Bronchial epithelial cell (primary cell): ENCODE results near the gene RASSF5. TPM values are rescaled to one million over a fixed set of nuclear protein-coding genes. Genes with fewer than 3 reads are reported as not detected.

Source experiments
- DNase-seq: peaks from one replicate; pipeline ENCODE4 v3.0.0-alpha.2; 2010; ENCODE audit warnings: low read depth
- FAIRE-seq: peaks from 2 replicates; lab custom pipeline; 2011; peaks lifted over from hg19 to GRCh38; lab: Jason Lieb, UNC
- H3K27me3 ChIP-seq: 2 replicates; pipeline ENCODE4 v1.5.1; 2011; ENCODE audit warnings: low read length; ENCODE audit not compliant: control insufficient read depth, insufficient read depth
- H3K36me3 ChIP-seq: 2 replicates; pipeline ENCODE4 v1.5.1; 2011; ENCODE audit warnings: low read length; ENCODE audit not compliant: control insufficient read depth, insufficient read depth
- H3K4me3 ChIP-seq: 2 replicates; pipeline ENCODE4 v1.5.1; 2011; ENCODE audit warnings: mild to moderate bottlenecking, low read depth, low read length, control low read depth
- total RNA-seq: library from RNA; depleted of rRNA; stranded (reverse); fragments of >200 nt; gene quantifications from 2 replicates; pipeline ENCODE4 v1.2.1, GENCODE V29; 2014
- TF ChIP-seq, protein P1 (sequence below): IDR thresholded peaks from 2 replicates; pipeline ENCODE4 v1.5.1; 2011; ENCODE audit warnings: mild to moderate bottlenecking, moderate library complexity, low read length, control low read depth, inconsistent platforms; ENCODE audit not compliant: insufficient read depth, severe bottlenecking

Gene RASSF5
- total RNA-seq, 1 donor from 2014 or later: 3.4 TPM

DNA sequence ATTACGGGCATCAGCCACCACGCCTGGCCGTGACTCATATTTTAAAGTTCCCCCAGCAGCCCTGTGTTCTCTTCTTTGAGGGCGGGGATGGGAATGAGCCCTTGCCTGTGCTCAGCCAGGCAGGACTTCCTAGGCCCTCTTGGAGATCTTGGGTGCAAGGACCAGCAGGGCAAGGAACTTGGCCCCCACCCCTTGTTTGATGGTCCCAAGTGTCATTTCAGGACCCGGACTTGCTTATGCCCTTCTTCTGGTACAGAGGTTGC, 9.3 kb downstream of the RASSF5 start:
- no peak overlapping the region for H3K4me3 ChIP-seq
- no peaks in the 10 kb centered on the region for H3K27me3 ChIP-seq
- TF ChIP-seq, protein P1, sequence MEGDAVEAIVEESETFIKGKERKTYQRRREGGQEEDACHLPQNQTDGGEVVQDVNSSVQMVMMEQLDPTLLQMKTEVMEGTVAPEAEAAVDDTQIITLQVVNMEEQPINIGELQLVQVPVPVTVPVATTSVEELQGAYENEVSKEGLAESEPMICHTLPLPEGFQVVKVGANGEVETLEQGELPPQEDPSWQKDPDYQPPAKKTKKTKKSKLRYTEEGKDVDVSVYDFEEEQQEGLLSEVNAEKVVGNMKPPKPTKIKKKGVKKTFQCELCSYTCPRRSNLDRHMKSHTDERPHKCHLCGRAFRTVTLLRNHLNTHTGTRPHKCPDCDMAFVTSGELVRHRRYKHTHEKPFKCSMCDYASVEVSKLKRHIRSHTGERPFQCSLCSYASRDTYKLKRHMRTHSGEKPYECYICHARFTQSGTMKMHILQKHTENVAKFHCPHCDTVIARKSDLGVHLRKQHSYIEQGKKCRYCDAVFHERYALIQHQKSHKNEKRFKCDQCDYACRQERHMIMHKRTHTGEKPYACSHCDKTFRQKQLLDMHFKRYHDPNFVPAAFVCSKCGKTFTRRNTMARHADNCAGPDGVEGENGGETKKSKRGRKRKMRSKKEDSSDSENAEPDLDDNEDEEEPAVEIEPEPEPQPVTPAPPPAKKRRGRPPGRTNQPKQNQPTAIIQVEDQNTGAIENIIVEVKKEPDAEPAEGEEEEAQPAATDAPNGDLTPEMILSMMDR: no peak
- DNase-seq (no peak), FAIRE-seq (no peak)
- no peaks in the 10 kb centered on the region for H3K36me3 ChIP-seq

DNA sequence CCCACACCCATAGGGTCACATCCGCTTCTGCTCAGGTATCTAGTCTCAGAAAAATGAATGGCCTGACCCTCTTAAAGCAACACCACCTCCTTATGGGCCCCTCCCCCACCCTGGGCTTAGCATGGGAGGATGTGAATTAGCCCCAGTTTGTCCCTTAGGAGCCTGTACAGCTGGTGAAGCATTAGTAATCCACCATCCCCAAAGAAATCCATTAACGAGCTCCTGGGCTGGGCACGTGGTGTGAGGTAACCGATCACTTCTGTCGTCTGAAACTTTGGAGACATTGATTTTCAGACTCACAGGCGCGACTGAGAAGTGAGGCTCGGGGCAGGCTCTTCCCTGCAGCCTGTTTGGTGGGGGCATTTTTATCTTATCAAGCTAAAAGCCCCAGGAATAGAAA, 10.5 kb downstream of the RASSF5 start:
- FAIRE-seq: no peak
- TF ChIP-seq, protein P1: no peak
- Histone ChIP-seq H3K27me3 (no peaks in the 10 kb centered on the region), H3K4me3 (no peak overlapping the region), H3K36me3 (no peaks in the 10 kb centered on the region)
- no peak for DNase-seq

DNA sequence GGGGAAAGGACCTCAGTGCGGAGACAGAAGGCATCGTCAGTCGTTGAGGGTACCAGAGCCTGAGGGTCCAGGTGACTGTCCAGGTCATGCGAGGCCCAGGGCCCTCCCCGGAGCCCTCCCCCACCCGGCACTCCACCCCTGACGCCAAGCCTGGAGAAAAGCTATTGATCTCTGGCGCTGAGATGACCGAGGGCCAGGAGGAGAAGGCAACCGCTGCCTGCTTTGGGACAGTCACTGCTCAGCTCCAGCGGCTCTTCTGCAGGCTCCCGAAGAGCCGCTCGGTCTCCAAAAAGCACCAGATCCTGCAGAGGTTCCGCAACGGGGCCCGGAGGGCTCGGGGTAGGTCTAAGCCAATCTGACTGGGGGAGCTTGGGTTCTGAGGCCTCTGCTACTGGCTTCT, 10.9 kb downstream of the RASSF5 start:
- H3K4me3 ChIP-seq: no peak overlapping the region
- TF ChIP-seq, protein P1: no peak
- DNase-seq (no peak), FAIRE-seq (no peak)
- no peaks in the 10 kb centered on the region for H3K36me3 ChIP-seq
- H3K27me3 ChIP-seq: no peaks in the 10 kb centered on the region

DNA sequence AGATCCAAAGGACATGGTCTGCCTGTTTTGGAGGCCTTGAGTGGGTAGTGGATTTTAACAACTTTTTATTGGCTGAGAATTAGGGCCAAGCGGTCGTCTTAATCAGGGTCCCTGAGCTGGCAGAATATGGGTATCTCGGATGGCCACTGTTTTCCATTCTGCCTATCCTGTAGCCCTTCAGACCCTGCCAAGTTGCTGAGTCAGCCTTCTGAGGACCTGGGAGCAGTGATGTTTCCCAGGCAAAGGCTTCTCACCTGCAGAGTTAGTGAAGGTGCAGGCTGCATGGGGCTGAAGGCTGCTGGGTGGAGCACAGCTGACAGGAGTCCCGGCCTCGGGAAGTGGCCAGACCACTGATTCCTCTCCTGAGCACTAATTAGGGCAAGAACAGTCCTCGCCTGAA, 11.4 kb downstream of the RASSF5 start:
- Histone ChIP-seq H3K27me3 (no peaks in the 10 kb centered on the region), H3K4me3 (no peak overlapping the region), H3K36me3 (no peaks in the 10 kb centered on the region)
- no peak for FAIRE-seq
- TF ChIP-seq, protein P1: no peak
- DNase-seq: no peak

DNA sequence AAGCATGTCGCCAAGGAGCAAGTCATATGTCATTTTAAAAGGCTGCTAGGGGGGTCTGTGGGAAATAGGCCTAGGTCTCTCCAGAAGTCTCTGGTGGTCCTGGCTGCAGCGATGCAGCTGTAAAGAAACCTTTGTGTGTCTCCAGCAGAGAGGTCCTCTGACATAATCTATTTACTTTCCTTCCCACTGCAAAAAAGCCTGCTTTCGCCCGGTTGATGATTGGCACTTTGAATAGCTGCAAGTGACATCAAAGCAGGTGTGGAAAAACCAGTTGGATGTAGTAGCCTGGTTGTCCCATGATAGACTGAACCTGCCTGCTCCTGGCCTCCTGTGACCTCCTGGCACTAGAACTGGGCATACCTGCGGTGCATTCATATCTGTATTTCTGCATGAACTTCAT, 13.8 kb downstream of the RASSF5 start:
- DNase-seq (no peak), FAIRE-seq (no peak)
- H3K36me3 ChIP-seq: no peaks in the 10 kb centered on the region
- TF ChIP-seq, protein P1: no peak
- no peak overlapping the region for H3K4me3 ChIP-seq
- H3K27me3 ChIP-seq: no peaks in the 10 kb centered on the region

DNA sequence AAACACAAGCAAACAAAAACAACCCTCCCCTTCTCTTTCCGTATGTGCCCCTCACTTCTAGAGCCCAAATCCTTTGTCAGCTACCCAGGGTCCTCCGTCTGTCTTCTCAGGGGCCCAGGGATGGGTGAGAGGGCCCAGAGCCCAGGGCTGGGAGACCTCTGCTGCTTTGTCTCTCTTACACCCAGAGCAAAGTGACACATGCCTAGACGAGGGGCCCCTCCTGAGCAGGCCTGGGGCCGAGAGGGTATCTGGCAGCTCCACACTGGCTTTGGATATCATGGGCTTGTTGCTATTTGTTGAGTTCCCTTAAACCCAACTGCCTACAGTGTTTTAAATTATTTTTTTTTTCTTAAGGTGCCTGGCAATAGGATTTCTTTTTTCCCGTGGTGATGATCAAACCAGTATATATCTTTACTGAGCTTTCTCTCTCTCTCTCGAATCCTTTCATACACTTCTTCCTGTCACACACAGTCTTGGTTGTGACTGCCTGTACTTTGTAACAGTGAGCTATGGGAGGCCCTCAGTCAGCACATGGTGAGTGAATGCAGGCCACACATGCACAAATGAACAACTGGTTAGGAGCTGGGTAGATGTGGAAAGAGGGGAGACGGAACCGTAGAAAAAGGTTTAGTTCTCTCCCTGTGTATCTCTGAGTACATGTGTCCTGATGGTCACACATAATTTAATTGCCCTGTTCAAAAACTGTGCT, 14.5 kb downstream of the RASSF5 start:
- no peak overlapping the region for H3K4me3 ChIP-seq
- peak; percentile 7 for FAIRE-seq
- no peaks in the 10 kb centered on the region for H3K27me3 ChIP-seq
- H3K36me3 ChIP-seq: no peaks in the 10 kb centered on the region
- TF ChIP-seq, protein P1: no peak
- no peak for DNase-seq
